ENCODE measurements around the gene PAQR9.
"Not testable (repeated sequence)": the region's sequence is repeated elsewhere in the genome, so short reads cannot be mapped to it uniquely, and the experiment has no call there.

The PAQR9 gene

DNA sequence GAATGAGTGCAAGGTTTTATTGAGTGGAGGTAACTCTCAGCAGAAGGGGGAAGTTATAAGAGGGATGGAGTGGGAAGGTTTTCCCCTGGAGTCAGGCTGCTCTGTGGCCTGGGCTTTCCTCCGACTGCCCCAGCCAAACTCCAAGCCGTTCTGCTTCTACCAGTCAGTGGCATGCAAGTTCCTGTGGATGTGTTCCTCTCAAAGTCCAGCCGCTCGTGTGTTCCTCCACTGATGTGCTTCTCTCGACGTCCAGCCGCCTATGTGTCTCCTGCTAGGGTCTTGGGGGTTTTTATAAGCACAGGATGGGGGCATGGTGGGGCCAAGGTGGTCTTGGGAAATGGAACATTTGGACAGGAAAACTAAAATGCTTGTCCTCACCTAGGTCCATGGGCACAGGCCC lies 28.8 kb upstream of the PAQR9 start:
- TF ChIP-seq, protein P1, sequence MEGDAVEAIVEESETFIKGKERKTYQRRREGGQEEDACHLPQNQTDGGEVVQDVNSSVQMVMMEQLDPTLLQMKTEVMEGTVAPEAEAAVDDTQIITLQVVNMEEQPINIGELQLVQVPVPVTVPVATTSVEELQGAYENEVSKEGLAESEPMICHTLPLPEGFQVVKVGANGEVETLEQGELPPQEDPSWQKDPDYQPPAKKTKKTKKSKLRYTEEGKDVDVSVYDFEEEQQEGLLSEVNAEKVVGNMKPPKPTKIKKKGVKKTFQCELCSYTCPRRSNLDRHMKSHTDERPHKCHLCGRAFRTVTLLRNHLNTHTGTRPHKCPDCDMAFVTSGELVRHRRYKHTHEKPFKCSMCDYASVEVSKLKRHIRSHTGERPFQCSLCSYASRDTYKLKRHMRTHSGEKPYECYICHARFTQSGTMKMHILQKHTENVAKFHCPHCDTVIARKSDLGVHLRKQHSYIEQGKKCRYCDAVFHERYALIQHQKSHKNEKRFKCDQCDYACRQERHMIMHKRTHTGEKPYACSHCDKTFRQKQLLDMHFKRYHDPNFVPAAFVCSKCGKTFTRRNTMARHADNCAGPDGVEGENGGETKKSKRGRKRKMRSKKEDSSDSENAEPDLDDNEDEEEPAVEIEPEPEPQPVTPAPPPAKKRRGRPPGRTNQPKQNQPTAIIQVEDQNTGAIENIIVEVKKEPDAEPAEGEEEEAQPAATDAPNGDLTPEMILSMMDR (IDR thresholded peaks at IDR 0.05; ENCODE audit: low read length, missing control alignments), result no peak
- no peak overlapping the region for H3K4me3 ChIP-seq (replicated peaks; ENCODE audit: low read depth, low read length)
- no peak for DNase-seq (ENCODE audit: low read depth)

DNA sequence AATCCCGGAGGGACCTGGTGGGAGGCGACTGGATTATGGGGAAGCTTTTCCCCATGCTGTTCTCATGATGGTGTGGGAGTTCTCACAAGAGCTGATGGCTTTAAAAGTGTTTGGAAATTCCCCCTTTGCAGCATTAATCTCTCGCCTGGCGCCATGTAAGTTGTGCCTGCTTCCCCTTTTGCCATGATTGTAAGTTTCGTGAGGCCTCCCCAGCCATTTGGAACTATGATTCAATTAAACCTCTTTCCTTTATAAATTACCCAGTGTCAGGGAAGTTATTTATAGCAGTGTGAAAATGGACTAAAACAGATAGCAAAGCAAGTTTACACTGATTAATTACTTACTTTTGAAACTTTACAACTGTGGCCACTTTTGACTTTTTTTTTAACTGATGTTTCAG lies 27.2 kb upstream of the PAQR9 start:
- no peak for DNase-seq (ENCODE audit: low read depth)
- no peak overlapping the region for H3K4me3 ChIP-seq (replicated peaks; ENCODE audit: low read depth, low read length)
- TF ChIP-seq, protein P1 (IDR thresholded peaks at IDR 0.05; ENCODE audit: low read length, missing control alignments), result no peak

DNA sequence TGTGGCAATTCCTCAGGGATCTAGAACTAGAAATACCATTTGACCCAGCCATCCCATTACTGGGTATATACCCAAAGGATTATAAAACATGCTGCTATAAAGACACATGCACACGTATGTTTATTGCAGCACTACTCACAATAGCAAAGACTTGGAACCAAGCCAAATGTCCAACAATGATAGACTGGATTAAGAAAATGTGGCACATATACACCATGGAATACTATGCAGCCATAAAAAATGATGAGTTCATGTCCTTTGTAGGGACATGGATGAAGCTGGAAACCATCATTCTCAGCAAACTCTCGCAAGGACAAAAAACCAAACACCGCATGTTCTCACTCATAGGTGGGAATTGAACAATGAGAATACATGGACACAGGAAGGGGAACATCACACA lies 25.4 kb upstream of the PAQR9 start:
- not testable (repeated sequence) for DNase-seq (ENCODE audit: low read depth); H3K4me3 ChIP-seq (replicated peaks; ENCODE audit: low read depth, low read length)

DNA sequence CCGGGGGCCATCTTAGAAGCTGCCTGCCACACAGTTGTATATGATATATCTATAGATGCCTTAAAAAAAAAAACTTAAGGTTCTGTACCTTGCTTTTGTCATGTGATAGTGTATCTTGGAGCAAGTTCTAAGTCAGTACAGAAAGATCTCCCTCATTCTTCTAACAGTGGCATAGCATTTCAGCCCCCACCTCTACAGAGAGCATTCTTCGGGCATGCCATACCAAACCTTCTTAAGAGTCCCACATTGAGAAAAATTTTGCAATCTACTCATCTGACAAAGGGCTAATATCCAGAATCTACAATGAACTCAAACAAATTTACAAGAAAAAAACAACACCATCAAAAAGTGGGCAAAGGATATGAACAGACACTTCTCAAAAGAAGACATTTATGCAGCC lies 24.7 kb upstream of the PAQR9 start:
- DNase-seq (ENCODE audit: low read depth); H3K4me3 ChIP-seq (replicated peaks; ENCODE audit: low read depth, low read length): not testable (repeated sequence)

DNA sequence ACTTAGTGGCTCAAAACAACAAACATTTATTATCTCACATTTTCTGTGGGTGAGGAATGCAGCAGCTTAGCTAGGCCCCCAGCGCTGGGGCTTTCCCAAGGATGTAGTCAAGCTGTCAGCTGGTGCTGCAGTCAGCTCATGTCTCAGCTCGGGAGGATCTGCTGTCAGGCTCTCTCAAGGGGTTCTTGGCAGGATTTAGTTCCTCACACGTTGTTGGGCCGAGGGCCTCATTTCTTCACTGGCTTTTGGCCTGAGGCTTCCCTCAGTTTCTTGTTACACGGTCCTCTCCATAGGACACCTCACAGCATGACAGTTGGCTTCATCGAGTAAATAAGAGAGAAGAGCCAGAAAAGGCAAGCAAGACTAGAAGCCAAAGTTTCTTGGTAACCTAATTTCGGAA lies 24.2 kb upstream of the PAQR9 start:
- peak; percentile 76 for DNase-seq (ENCODE audit: low read depth)
- no peak overlapping the region for H3K4me3 ChIP-seq (replicated peaks; ENCODE audit: low read depth, low read length)
- TF ChIP-seq, protein P1 (IDR thresholded peaks at IDR 0.05; ENCODE audit: low read length, missing control alignments), result no peak

DNA sequence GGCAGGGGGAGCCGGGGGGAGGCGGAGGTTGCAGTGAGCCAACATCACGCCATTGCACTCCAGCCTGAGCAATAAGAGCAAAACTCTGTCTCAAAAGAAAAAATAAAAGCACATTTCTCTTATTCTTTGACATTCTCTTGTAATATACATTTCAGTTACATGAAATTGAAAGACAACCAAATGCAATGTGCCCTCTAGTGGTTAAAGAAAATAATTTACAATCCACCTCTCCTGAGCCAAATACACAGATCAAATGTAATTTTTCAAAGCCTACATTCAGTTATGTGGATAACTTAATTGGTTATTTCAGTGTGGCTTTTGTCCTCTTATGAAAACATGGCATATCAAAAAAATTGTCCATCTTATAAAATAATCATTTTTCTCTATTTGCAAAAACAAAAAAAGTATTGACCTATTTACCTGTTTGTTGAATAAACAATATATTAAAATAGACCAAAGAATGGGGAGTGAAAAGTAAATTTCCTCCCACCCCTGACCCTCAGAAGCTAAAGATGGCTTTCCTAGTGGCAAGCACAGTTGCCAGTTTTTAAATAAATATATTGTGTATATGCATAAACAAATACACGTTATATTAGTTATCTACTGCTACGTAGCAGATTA lies 23.7 kb upstream of the PAQR9 start:
- TF ChIP-seq, protein P1 (IDR thresholded peaks at IDR 0.05; ENCODE audit: low read length, missing control alignments), result peak; percentile 60
- peak; percentile 69 for DNase-seq (ENCODE audit: low read depth)
- no peak overlapping the region for H3K4me3 ChIP-seq (replicated peaks; ENCODE audit: low read depth, low read length)

DNA sequence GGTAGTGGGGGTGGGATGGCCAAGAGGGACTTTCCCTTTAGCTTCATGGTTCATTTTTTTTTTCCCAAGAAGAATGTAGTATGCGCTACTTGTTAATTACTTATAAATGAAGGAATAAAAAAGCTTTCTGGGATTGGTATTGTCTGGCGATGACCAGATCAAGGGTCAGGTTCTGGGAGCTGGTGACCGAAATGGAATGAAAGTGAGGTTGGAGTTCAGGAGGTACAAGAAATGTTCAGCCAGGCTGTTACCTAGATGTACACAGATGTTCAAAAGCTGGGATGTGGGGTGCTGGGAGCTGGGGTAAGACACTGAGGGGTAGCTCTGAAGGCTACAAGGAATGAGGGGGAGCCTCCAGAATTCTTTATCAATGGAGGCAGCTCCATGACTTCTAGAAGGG lies 20.8 kb upstream of the PAQR9 start:
- DNase-seq (ENCODE audit: low read depth), result no peak
- TF ChIP-seq, protein P1 (IDR thresholded peaks at IDR 0.05; ENCODE audit: low read length, missing control alignments), result no peak
- no peak overlapping the region for H3K4me3 ChIP-seq (replicated peaks; ENCODE audit: low read depth, low read length)

DNA sequence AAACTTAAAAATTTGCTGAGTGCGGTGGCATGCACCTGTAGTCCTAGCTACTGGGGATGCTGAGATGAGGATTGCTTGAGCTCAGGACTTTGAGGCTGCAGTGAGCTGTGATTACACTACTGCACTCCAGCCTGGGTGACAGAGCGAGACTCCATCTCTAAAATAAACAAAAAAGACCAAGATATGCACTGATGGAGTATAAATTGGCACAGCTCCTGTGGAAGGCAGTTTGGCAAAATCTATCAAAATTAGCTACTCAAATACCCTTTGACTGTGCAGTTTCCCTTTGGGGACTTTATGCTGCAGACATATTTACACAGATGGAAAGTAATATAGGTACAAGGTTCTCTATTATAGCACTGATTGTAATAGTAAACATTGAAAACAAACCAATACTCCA lies 19.8 kb upstream of the PAQR9 start:
- TF ChIP-seq, protein P1 (IDR thresholded peaks at IDR 0.05; ENCODE audit: low read length, missing control alignments), result no peak
- DNase-seq (ENCODE audit: low read depth), result no peak
- no peak overlapping the region for H3K4me3 ChIP-seq (replicated peaks; ENCODE audit: low read depth, low read length)
